Measurements from ENCODE around the gene VSX1.

The VSX1 gene

GRCh38 chr20:25087186-25087929 lies 5.4 kb upstream of the VSX1 start:
- DNase-seq (ENCODE audit: low read depth) = no peak

- no peak for DNase-seq (ENCODE audit: low read depth)
Measured at GRCh38 chr20:25085756-25086495, 4.0 kb upstream of the VSX1 start.

- DNase-seq (ENCODE audit: low read depth) = no peak
Measured at GRCh38 chr20:25084626-25085187, 2.8 kb upstream of the VSX1 start.

- no peak for DNase-seq (ENCODE audit: low read depth)
Measured at GRCh38 chr20:25083773-25084625, 2.1 kb upstream of the VSX1 start.

GRCh38 chr20:25083141-25083772 lies 1.3 kb upstream of the VSX1 start:
- no peak for DNase-seq (ENCODE audit: low read depth)

GRCh38 chr20:25082498-25082873 lies 545 bp upstream of the VSX1 start:
- no peak for DNase-seq (ENCODE audit: low read depth)

- DNase-seq (ENCODE audit: low read depth) = no peak
Measured at GRCh38 chr20:25081065-25081729, 744 bp downstream of the VSX1 start.

- no peak for DNase-seq (ENCODE audit: low read depth)
Measured at GRCh38 chr20:25079171-25079570, 2.8 kb downstream of the VSX1 start.

- DNase-seq (ENCODE audit: low read depth) = no peak
Measured at GRCh38 chr20:25078662-25079061, 3.3 kb downstream of the VSX1 start.

- no peak for DNase-seq (ENCODE audit: low read depth)
Measured at GRCh38 chr20:25077610-25078169, 4.3 kb downstream of the VSX1 start.

GRCh38 chr20:25076731-25077609 lies 5.0 kb downstream of the VSX1 start:
- no peak for DNase-seq (ENCODE audit: low read depth)

GRCh38 chr20:25076201-25076600 lies 5.7 kb downstream of the VSX1 start:
- DNase-seq (ENCODE audit: low read depth) = no peak

- DNase-seq (ENCODE audit: low read depth) = no peak
Measured at GRCh38 chr20:25073544-25073943, 8.4 kb downstream of the VSX1 start.

GRCh38 chr20:25072226-25072811 lies 9.6 kb downstream of the VSX1 start:
- no peak for DNase-seq (ENCODE audit: low read depth)

- no peak for DNase-seq (ENCODE audit: low read depth)
Measured at GRCh38 chr20:25071734-25072133, 10.2 kb downstream of the VSX1 start.

- DNase-seq (ENCODE audit: low read depth) = no peak
Measured at GRCh38 chr20:25070821-25071473, 11.0 kb downstream of the VSX1 start.

- DNase-seq (ENCODE audit: low read depth) = no peak
Measured at GRCh38 chr20:25067102-25067987, 14.6 kb downstream of the VSX1 start.

- no peak for DNase-seq (ENCODE audit: low read depth)
Measured at GRCh38 chr20:25066386-25066785, 15.6 kb downstream of the VSX1 start.

Data from HS-27A (cell line).